ENCODE measurements around the gene MTMR8.

GRCh38 chrX:64379924-64380323, 15.3 kb downstream of the MTMR8 start:
- TF ChIP-seq NRF1 (conservative IDR thresholded peaks at IDR 0.05 in 1 of 2, IDR thresholded peaks at IDR 0.05 in 1 of 2) (no peak), GTF2F1 (IDR thresholded peaks at IDR 0.05; ENCODE audit: low read depth, low read length) (no peak), CTCF (IDR thresholded peaks at IDR 0.05 in 2 of 3, conservative IDR thresholded peaks at IDR 0.05 in 1 of 3; ENCODE audit: insufficient read depth in 2 of 3, low read depth in 1 of 3, low read length in 3 of 3) (no peak), ZSCAN29 (IDR thresholded peaks at IDR 0.05) (no peak), BRCA1 (IDR thresholded peaks at IDR 0.05) (no peak), BRCA1 (CRISPR knock-in tag; IDR thresholded peaks at IDR 0.05) (no peak), CHD2 (IDR thresholded peaks at IDR 0.05; ENCODE audit: low read depth, low read length) (no peak)

All from K562 (cell line).